Fibroblast of mammary gland (primary cell): ENCODE measurements around the gene FOCAD.

Experiments used
- DNase-seq: peaks from one replicate; pipeline ENCODE4 v3.0.0-alpha.2; 2010; ENCODE audit warnings: low read depth
- H3K4me3 ChIP-seq: 2 replicates; pipeline ENCODE4 v1.5.1; 2011; ENCODE audit warnings: low read depth, mild to moderate bottlenecking, low read length, moderate library complexity; ENCODE audit not compliant: control insufficient read depth
- CTCF ChIP-seq: conservative IDR thresholded peaks from 2 replicates; pipeline ENCODE4 v1.5.1; 2011; ENCODE audit warnings: low read depth, low read length, inconsistent platforms; ENCODE audit not compliant: control insufficient read depth, insufficient read depth

Gene FOCAD

GRCh38 chr9:20989923-20990341 is 305.9 kb downstream of the FOCAD start:
- no peak overlapping the region for H3K4me3 ChIP-seq
- TF ChIP-seq CTCF = no peak
- DNase-seq = no peak

- DNase-seq = no peak
- H3K4me3 ChIP-seq = no peak overlapping the region
- TF ChIP-seq CTCF = no peak
Measured at GRCh38 chr9:20990867-20991266, 306.8 kb downstream of the FOCAD start.

- no peak overlapping the region for H3K4me3 ChIP-seq
- DNase-seq = no peak
- no peak for TF ChIP-seq CTCF
Measured at GRCh38 chr9:20994486-20994885, 310.4 kb downstream of the FOCAD start.

- no peak for TF ChIP-seq CTCF
- no peak overlapping the region for H3K4me3 ChIP-seq
- DNase-seq = no peak
Measured at GRCh38 chr9:20995616-20996015, 311.6 kb downstream of the FOCAD start.

- H3K4me3 ChIP-seq = no peak overlapping the region
- TF ChIP-seq CTCF = no peak
- DNase-seq = no peak
Measured at GRCh38 chr9:20996809-20997208, 312.8 kb downstream of the FOCAD start.

GRCh38 chr9:20997503-20998076 is 313.5 kb downstream of the FOCAD start:
- H3K4me3 ChIP-seq = no peak overlapping the region
- TF ChIP-seq CTCF = no peak
- DNase-seq = no peak

- H3K4me3 ChIP-seq = no peak overlapping the region
- DNase-seq = no peak
- TF ChIP-seq CTCF = no peak
Measured at GRCh38 chr9:21001581-21001980, 317.5 kb downstream of the FOCAD start.
